GM21526 (cell line): ENCODE results near the gene S100A16.
"Not testable (repeated sequence)": the region's sequence is repeated elsewhere in the genome, so short reads cannot be mapped to it uniquely, and the experiment has no call there.

Experiments
- ATAC-seq: cut with Tn5 transposase; IDR thresholded peaks from one replicate; pipeline ENCODE4 v1.9.1; 2021; ENCODE audit warnings: moderate library complexity; ENCODE audit not compliant: unreplicated experiment, low FRiP score

S100A16 gene

DNA sequence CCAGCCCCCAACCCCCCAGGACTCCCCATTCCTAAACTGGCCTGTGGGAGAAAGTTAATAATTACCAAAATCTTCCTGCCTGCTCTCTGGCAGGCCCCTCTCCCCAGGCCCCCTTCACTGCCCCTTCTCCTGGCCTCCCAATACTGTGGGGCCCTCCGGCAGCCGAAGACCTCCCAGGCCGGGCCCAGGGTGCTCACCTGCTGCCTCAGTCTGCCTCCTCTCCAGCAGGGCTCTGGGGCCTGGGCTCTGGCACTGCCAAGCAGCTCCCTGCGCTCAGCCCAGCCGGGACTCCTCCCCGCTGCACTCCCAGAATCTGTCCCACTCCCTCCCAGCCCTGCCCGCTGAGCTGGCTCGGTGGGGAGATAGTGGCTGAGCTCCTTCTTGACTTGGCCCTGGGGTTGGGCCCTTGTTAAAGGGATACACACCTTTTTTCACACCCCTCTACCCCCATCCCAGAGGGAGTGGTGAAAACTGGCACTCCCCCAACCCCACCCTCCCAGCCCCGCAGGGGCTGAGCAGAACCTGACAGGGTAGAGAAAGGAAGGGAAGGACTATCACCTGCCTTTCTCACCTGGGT lies at the start of gene S100A16:
Gene S100A16, minus strand, starts transcription at position 383 of the 577 bp plus-strand sequence. CDS start 4,986 bp downstream, outside the sequence.
- ATAC-seq: no peak

- no peak for ATAC-seq
Observed at GRCh38 chr1:153662269-153662668, 49.3 kb upstream of the S100A16 start.

GRCh38 chr1:153661111-153661708 lies 48.3 kb upstream of the S100A16 start:
- ATAC-seq: no peak

DNA sequence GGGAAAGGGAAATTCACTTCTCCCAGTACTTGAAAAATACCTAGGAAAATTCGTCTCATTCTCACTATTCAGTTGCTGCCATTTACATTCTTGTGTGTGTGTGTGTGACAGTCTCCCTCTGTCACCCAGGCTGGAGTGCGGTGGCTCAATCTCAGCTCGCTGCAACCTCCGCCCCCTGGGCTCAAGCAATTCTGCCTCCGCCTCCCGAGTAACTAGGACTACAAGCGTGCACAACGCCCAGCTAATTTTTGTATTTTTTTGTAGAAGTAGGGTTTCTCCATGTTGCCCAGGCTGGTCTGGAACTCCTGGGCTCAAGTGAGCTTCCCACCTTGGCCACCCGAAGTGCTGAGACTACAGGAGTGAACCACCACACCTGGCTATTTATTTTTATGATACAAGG lies 46.7 kb upstream of the S100A16 start:
- ATAC-seq: no peak

DNA sequence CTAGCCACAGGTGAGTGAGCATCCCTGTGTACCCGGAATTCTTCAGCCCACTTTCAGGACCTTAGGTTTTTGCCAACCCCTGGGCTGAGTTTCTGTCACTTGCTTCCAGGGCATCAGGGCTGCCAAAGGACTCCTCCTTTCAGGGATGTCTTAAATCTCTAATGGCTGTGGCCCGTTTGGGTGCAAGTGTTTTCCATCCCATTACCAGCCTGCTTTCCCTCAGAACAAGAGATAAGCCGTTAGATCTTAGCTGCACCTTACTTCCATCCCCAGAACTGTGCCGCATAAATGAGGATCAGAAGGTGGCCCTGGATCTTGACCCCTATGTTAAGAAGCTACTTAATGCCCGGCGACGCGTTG lies 46.2 kb upstream of the S100A16 start:
- ATAC-seq: peak; percentile 3

DNA sequence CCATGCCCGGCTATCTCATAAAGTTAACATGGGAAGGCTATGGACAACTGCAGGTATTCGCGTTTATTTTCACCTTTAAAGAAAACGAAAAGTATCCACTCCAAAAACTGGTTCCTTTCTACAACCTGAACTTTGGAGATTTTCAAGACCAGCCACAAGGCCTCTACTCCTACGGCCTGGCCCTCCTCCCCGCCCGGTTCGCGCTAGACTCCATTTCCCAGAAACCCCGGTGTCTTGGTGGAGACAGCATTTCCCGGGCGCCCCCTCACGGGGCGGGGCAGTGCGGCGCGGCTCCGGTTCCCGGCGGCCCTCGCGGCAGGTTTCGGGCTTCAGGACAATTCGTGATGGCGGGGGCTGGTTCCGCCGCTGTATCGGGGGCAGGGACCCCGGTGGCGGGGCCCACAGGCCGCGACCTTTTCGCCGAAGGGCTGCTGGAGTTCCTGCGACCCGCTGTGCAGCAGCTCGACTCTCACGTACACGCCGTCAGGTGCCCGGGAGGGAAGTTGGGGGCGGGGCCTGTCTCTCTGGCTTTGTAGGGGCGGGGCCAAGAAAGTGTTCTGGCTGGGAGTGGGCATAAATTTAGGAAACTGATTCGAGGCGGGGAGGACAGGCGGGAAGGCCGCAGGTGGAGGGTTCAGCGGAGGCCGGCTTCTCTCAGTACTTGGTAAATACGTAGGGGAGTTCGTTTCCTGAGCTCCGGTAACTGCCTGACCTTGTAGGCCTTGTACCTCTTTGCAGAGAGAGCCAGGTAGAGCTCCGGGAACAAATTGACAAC lies 45.6 kb upstream of the S100A16 start, which contains the start of gene SNAPIN:
Gene SNAPIN, plus strand, starts transcription at position 304 of the 775 bp plus-strand sequence. Its CDS starts 41 bp downstream, at position 345.
- ATAC-seq: peak; percentile 75

DNA sequence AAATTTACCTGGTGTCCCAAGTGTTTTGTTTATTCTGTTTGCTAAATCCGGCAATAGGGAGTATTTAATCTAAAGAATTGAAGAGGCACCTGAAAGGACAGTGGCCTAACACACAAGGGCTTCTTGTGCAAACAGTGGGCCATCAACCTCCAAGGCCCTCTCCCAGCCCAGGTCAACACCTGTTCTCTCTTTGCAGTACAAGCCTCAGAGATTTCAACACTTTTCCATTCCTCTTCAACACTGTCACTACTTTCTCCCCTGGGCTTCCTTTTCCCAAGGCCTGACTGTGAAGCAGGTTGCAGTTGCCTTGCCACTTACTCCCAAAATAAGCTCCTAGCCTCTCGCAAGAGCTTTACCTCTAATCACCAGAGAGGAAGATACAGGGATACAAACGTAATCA lies 42.4 kb upstream of the S100A16 start:
- ATAC-seq: no peak

- no peak for ATAC-seq
Observed at GRCh38 chr1:153652805-153653500, 40.0 kb upstream of the S100A16 start.

- ATAC-seq: no peak
Observed at GRCh38 chr1:153651771-153652170, 38.8 kb upstream of the S100A16 start.

DNA sequence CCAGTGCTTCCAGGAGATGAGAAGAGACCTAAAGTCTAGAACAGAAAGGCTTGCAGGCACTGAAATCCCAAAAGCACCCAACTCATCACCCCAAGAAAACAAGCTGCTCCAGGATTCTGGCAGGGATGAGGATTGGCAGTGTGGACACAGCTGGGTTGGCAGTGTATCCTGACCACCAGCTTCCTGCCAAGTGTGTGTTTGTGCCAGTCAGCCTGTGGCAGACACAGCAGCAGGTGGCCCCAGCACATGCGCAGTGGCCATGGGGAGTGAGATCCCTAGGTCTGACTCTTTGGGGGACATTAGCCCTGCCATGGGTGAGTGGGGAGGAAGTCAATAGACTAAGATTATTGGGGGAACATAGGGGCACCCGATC lies 36.9 kb upstream of the S100A16 start:
- ATAC-seq: no peak

DNA sequence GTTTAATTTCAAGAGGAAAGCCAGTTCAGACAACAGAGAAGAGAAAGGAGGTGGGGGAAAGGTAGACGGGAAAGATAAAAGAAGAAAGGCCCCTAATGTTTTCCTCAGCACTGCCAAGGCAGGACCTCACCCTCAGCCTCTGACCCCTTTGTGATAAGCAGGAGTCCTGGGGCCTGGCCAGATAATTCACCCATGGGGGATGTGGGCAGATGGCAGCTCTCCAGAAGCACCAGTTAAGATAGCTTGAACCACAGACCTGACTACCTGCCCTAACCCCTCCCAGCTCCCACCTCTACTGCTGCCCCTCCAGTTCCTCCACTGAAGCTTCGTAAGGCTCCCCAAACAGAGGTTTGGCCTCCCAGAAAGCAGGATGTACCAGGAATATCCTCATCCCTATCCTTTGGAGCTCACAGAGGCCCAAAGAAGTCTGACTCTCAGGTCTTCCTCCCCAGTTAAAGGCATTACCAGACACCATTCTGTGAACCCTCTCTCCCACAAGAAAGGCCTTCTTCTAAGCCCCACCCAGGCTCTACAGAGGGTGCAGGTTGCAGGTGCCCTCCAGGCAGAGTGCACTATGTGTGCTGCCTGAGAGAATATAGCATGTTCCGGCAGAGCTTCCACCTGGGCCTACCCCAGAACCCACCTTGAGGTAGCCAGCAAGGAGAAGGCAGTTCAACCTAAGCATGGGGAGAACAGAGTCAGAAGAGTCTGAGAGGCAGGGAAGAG lies 36.4 kb upstream of the S100A16 start:
- ATAC-seq: no peak

GRCh38 chr1:153648000-153648643 lies 35.2 kb upstream of the S100A16 start:
- no peak for ATAC-seq

DNA sequence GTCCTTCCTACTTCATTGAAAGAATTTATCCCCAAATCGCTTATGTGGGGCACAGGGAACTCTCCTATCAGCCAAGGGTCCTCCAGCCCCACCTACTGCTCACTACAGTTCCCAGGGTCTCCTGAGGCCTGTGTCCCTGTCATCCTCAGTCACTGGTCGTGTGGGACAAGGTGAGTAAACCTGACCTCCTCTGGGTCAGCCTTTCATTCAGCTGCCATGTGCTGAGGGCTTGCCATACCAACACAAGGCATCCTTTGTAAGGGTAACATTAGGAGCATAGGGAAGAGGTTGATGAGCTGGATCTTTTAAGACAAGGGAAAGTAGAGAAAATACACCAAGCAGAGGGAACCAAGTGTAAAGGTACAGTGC lies 34.4 kb upstream of the S100A16 start:
- no peak for ATAC-seq

DNA sequence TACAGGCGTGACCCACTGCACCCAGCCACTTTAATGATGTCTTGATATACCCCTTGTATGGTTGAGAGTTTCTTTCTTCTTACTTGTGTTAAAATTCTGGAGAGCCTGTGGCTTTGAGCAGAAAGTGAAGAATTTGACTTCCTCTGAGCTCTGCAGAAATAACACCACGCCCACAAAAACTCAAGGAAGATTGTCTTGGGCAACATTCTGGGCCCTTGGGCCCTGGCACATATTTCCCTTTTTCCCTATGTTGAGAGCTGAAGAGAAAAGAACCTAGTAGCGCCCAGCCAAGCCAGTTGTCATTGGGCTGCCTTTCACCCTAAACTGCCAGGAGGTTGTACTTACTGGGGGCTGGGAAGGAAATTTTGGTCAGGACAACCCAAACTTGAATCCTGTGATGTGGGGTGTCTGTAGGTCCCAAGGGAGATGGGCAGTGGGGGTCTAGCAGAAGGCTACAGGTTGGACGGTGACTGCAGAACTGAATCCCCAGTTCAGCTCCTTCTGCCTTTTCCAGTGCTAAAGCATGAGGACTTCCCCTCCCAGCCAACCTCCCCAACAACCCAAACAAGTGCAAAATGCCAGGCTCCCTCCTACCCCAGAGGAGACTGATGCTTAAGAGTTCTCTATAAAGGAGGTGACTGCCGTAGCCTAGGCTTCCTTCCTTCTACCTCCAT lies 33.9 kb upstream of the S100A16 start:
- ATAC-seq: no peak

GRCh38 chr1:153643816-153644215 lies 30.9 kb upstream of the S100A16 start:
- ATAC-seq: no peak

DNA sequence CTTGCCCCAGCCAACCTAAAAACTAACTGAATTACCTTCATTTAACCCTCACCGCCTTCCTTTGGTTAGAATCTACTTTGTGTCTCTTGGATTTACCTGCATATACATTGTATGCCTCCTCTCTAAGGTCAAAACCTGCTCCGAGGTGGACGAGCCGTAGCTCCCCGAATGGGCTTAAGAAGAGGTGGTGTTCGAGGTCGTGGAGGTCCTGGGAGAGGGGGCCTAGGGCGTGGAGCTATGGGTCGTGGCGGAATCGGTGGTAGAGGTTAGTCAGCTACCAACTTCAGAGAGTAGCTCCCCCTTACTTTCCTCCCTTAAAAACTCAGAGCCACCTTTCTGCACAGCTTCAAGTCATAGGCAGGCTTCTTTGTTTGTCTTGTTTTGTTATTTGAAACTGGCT lies 30.2 kb upstream of the S100A16 start:
- no peak for ATAC-seq

- ATAC-seq: no peak
Observed at GRCh38 chr1:153642161-153642560, 29.2 kb upstream of the S100A16 start.

- ATAC-seq: no peak
Observed at GRCh38 chr1:153640861-153641260, 27.9 kb upstream of the S100A16 start.

- not testable (repeated sequence) for ATAC-seq
Observed at GRCh38 chr1:153640213-153640612, 27.3 kb upstream of the S100A16 start.

DNA sequence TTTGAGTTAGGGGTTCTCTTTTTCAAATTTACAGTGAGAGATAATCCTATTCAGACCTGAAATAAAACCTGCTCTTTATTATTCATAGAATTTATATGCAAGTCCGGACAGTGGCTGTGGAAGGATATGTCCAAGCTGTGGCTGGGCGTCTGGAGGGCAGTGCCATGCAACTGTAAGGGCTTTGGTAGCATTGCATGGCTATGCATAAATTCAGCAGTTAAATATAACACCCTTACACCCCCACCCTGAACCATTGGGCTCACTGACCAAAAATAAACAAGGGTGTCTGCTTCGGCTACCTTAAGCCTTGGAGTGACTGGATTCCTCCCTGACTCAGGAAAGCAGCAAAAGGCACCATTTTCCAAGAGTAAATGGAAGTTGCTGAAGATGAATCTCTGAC lies 26.3 kb upstream of the S100A16 start:
- no peak for ATAC-seq
